ENCODE measurements around the gene PAX5.

The PAX5 gene

DNA sequence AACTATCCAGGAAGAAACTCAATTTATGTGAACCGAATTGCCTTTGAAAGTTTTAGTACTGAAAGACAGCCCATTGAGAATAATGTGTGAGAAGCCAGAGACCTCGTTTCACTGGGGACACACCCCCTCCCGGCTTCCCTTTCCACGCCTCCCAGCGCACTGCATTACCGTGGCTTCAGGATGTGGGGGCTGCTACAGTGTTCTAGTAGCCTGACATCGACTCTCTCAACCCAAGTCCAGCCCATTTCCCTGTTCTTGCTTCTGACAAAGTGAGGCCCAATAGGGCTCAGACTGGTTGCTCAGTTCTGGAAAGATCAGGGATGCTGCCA lies 3.5 kb downstream of the PAX5 start:
- TF ChIP-seq YY1 (IDR thresholded peaks at IDR 0.05; ENCODE audit: low read depth): no peak
- no peak for TF ChIP-seq CREB1 (IDR thresholded peaks at IDR 0.05; ENCODE audit: low read depth)
- TF ChIP-seq EGR1 (IDR thresholded peaks at IDR 0.05): no peak
- TF ChIP-seq, protein P1, sequence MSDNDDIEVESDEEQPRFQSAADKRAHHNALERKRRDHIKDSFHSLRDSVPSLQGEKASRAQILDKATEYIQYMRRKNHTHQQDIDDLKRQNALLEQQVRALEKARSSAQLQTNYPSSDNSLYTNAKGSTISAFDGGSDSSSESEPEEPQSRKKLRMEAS (IDR thresholded peaks at IDR 0.05): no peak

GRCh38 chr9:37029776-37030610 lies 4.1 kb downstream of the PAX5 start:
- TF ChIP-seq YY1 (IDR thresholded peaks at IDR 0.05; ENCODE audit: low read depth) (no peak), TEAD4 (IDR thresholded peaks at IDR 0.05) (no peak), CREB1 (IDR thresholded peaks at IDR 0.05; ENCODE audit: low read depth) (no peak), RAD21 (IDR thresholded peaks at IDR 0.05; ENCODE audit: low read depth) (no peak), EP300 (IDR thresholded peaks at IDR 0.05; ENCODE audit: borderline replicate concordance) (no peak), ZBTB7A (IDR thresholded peaks at IDR 0.05; ENCODE audit: low read depth) (no peak), FOXM1 (IDR thresholded peaks at IDR 0.05; ENCODE audit: borderline replicate concordance, low read depth) (no peak), CEBPB (IDR thresholded peaks at IDR 0.05) (no peak), TAF1 (IDR thresholded peaks at IDR 0.05; ENCODE audit: low read depth) (no peak), EGR1 (IDR thresholded peaks at IDR 0.05) (no peak), NFIC (IDR thresholded peaks at IDR 0.05) (no peak), TCF12 (IDR thresholded peaks at IDR 0.05; ENCODE audit: low read depth) (no peak)
- TF ChIP-seq, protein P2, sequence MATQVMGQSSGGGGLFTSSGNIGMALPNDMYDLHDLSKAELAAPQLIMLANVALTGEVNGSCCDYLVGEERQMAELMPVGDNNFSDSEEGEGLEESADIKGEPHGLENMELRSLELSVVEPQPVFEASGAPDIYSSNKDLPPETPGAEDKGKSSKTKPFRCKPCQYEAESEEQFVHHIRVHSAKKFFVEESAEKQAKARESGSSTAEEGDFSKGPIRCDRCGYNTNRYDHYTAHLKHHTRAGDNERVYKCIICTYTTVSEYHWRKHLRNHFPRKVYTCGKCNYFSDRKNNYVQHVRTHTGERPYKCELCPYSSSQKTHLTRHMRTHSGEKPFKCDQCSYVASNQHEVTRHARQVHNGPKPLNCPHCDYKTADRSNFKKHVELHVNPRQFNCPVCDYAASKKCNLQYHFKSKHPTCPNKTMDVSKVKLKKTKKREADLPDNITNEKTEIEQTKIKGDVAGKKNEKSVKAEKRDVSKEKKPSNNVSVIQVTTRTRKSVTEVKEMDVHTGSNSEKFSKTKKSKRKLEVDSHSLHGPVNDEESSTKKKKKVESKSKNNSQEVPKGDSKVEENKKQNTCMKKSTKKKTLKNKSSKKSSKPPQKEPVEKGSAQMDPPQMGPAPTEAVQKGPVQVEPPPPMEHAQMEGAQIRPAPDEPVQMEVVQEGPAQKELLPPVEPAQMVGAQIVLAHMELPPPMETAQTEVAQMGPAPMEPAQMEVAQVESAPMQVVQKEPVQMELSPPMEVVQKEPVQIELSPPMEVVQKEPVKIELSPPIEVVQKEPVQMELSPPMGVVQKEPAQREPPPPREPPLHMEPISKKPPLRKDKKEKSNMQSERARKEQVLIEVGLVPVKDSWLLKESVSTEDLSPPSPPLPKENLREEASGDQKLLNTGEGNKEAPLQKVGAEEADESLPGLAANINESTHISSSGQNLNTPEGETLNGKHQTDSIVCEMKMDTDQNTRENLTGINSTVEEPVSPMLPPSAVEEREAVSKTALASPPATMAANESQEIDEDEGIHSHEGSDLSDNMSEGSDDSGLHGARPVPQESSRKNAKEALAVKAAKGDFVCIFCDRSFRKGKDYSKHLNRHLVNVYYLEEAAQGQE (IDR thresholded peaks at IDR 0.05; ENCODE audit: low read depth): no peak

GRCh38 chr9:37029304-37029775 lies 4.7 kb downstream of the PAX5 start:
- TF ChIP-seq, protein P1 (IDR thresholded peaks at IDR 0.05): no peak
- TF ChIP-seq, protein P2 (IDR thresholded peaks at IDR 0.05; ENCODE audit: low read depth): no peak
- no peak for TF ChIP-seq TCF12 (IDR thresholded peaks at IDR 0.05; ENCODE audit: low read depth)
- no peak for TF ChIP-seq TAF1 (IDR thresholded peaks at IDR 0.05; ENCODE audit: low read depth)
- TF ChIP-seq TEAD4 (IDR thresholded peaks at IDR 0.05): no peak
- TF ChIP-seq EP300 (IDR thresholded peaks at IDR 0.05; ENCODE audit: borderline replicate concordance): no peak
- TF ChIP-seq CEBPB (IDR thresholded peaks at IDR 0.05): no peak
- no peak for TF ChIP-seq FOXM1 (IDR thresholded peaks at IDR 0.05; ENCODE audit: borderline replicate concordance, low read depth)
- no peak for TF ChIP-seq RAD21 (IDR thresholded peaks at IDR 0.05; ENCODE audit: low read depth)
- no peak for TF ChIP-seq YY1 (IDR thresholded peaks at IDR 0.05; ENCODE audit: low read depth)
- TF ChIP-seq USF1 (IDR thresholded peaks at IDR 0.05): no peak
- no peak for TF ChIP-seq ZBTB7A (IDR thresholded peaks at IDR 0.05; ENCODE audit: low read depth)
- no peak for TF ChIP-seq CREB1 (IDR thresholded peaks at IDR 0.05; ENCODE audit: low read depth)
- TF ChIP-seq EGR1 (IDR thresholded peaks at IDR 0.05): no peak
- TF ChIP-seq NFIC (IDR thresholded peaks at IDR 0.05): no peak

DNA sequence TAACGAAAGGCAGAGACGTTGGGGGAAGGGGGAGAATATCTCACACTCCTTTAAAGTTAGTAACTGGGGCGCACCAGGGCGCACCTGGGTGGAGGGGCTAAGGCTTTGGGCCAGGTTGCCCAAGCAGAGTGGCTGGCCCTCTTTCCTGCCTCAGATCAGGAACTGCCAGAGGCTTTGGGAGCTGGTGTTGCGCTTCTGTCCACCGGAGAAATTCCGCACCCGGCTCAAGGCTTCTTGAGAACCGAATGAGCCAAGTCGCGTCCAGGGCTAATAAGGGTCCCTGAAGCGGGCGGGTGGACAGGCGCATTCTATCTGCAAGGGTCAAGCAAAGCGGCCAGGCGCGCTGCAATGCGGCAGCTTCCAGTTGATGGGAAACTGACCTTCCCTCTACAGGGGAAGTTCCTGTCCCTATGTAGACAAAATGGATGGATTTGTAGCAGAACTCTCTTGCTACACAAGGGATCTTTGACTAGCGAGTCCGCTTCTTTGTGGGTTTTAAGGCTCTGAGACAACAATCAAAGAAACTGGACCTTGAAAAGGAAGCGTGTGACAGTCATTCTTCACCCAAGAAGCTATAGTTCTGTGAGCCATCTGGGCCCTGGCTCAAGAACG lies 5.5 kb downstream of the PAX5 start:
- TF ChIP-seq NFIC (IDR thresholded peaks at IDR 0.05) (no peak), TEAD4 (IDR thresholded peaks at IDR 0.05) (no peak), EP300 (IDR thresholded peaks at IDR 0.05; ENCODE audit: borderline replicate concordance) (no peak), USF1 (IDR thresholded peaks at IDR 0.05) (no peak), ZBTB7A (IDR thresholded peaks at IDR 0.05; ENCODE audit: low read depth) (no peak), TCF12 (IDR thresholded peaks at IDR 0.05; ENCODE audit: low read depth) (no peak), RAD21 (IDR thresholded peaks at IDR 0.05; ENCODE audit: low read depth) (no peak)
- TF ChIP-seq, protein P1 (IDR thresholded peaks at IDR 0.05): no peak
